WTC11 (cell line): ENCODE data around the gene PIMREG. TPM values are rescaled to one million over a fixed set of nuclear protein-coding genes. Genes with fewer than 3 reads are reported as not detected.

Experiments
- ATAC-seq: fragments of 200-7000 bp; cut with Tn5 transposase; 2 replicates; pipeline ENCODE4 v1.10.0; 2021; ENCODE audit warnings: mild to moderate bottlenecking, moderate library complexity
- CTCF ChIA-PET: fragments of 300-600 bp; sonication (Branson Sonifier 250); formaldehyde crosslinking; loops from one replicate; lab custom pipeline; 2021; ENCODE audit warnings: antibody characterized with exemption; lab: Charles Lee
- POLR2A ChIA-PET: fragments of 350-600 bp; sonication (Branson Sonifier 250); formaldehyde crosslinking; loops from one replicate; lab custom pipeline; 2021; ENCODE audit warnings: antibody characterized with exemption; lab: Charles Lee
- DNase-seq: peaks from one replicate; pipeline ENCODE4 v3.0.0; 2021; ENCODE audit warnings: low spot score
- H3K27ac Mint-ChIP-seq: 2 replicates; pipeline ENCODE4 v1.8.0; 2021; ENCODE audit warnings: mixed read lengths
- H3K27me3 Mint-ChIP-seq: 2 replicates; pipeline ENCODE4 v1.8.0; 2021; ENCODE audit warnings: low read depth, mild to moderate bottlenecking, moderate library complexity, mixed read lengths
- H3K36me3 Mint-ChIP-seq: 2 replicates; pipeline ENCODE4 v1.8.0; 2021; ENCODE audit warnings: mixed read lengths
- H3K4me1 Mint-ChIP-seq: 2 replicates; pipeline ENCODE4 v1.8.0; 2022; ENCODE audit warnings: mixed read lengths
- H3K4me3 Mint-ChIP-seq: 2 replicates; pipeline ENCODE4 v1.8.0; 2021; ENCODE audit warnings: mild to moderate bottlenecking, moderate library complexity, mixed read lengths
- H3K9me3 Mint-ChIP-seq: 2 replicates; pipeline ENCODE4 v1.8.0; 2021; ENCODE audit warnings: mixed read lengths
- ARID4B ChIP-seq: sonication (generic); formaldehyde crosslinking; IDR thresholded peaks from 2 replicates; pipeline ENCODE4 v1.8.0; 2023; ENCODE audit warnings: missing genetic modification reagents, mild to moderate bottlenecking, borderline replicate concordance
- ATF3 ChIP-seq: sonication (generic); formaldehyde crosslinking; conservative IDR thresholded peaks from 2 replicates; pipeline ENCODE4 v1.8.1; 2022; ENCODE audit warnings: mild to moderate bottlenecking, missing genetic modification reagents
- CREB1 ChIP-seq: sonication (generic); formaldehyde crosslinking; IDR thresholded peaks from 2 replicates; pipeline ENCODE4 v1.8.0; 2023; ENCODE audit warnings: mild to moderate bottlenecking, missing genetic modification reagents
- CREM ChIP-seq: sonication (generic); formaldehyde crosslinking; IDR thresholded peaks from 2 replicates; pipeline ENCODE4 v1.8.1; 2022; ENCODE audit warnings: mild to moderate bottlenecking, missing genetic modification reagents, moderate library complexity
- GTF2I ChIP-seq: fragments of 250-450 bp; sonication (Bioruptor Pico); conservative IDR thresholded peaks from 2 replicates; pipeline ENCODE4 v1.4.0; 2021; ENCODE audit warnings: mild to moderate bottlenecking
- HMGA2 ChIP-seq: fragments of 250-450 bp; sonication (Bioruptor Pico); IDR thresholded peaks from 2 replicates; pipeline ENCODE4 v1.4.0; 2021; ENCODE audit warnings: mild to moderate bottlenecking, moderate library complexity
- JAZF1 ChIP-seq: fragments of 250-450 bp; sonication (Bioruptor Pico); IDR thresholded peaks from 2 replicates; pipeline ENCODE4 v1.9.0; 2021; ENCODE audit warnings: moderate library complexity, mild to moderate bottlenecking, inconsistent platforms
- NFYB ChIP-seq: sonication (generic); formaldehyde crosslinking; conservative IDR thresholded peaks from 2 replicates; pipeline ENCODE4 v1.8.0; 2022; ENCODE audit warnings: low read depth, missing genetic modification reagents
- RORB ChIP-seq: fragments of 250-450 bp; sonication (Bioruptor Pico); IDR thresholded peaks from 2 replicates; pipeline ENCODE4 v1.9.0; 2021; ENCODE audit warnings: mild to moderate bottlenecking
- SP1 ChIP-seq: sonication (generic); formaldehyde crosslinking; conservative IDR thresholded peaks from 2 replicates; pipeline ENCODE4 v1.8.1; 2022; ENCODE audit warnings: missing genetic modification reagents
- STAT6 ChIP-seq: sonication (generic); formaldehyde crosslinking; conservative IDR thresholded peaks from 2 replicates; pipeline ENCODE4 v1.8.1; 2023; ENCODE audit warnings: mild to moderate bottlenecking, low read depth, missing genetic modification reagents, moderate library complexity
- TCF7 ChIP-seq: sonication (generic); formaldehyde crosslinking; IDR thresholded peaks from 2 replicates; pipeline ENCODE4 v1.8.0; 2022; ENCODE audit warnings: mild to moderate bottlenecking, low read depth, missing genetic modification reagents, moderate library complexity
- ZNF121 ChIP-seq: sonication (generic); formaldehyde crosslinking; IDR thresholded peaks from 2 replicates; pipeline ENCODE4 v1.8.0; 2023; ENCODE audit warnings: missing genetic modification reagents
- ZNF263 ChIP-seq: sonication (generic); formaldehyde crosslinking; IDR thresholded peaks from 2 replicates; pipeline ENCODE4 v1.8.1; 2022; ENCODE audit warnings: low read depth, mild to moderate bottlenecking, moderate library complexity, missing genetic modification reagents
- total RNA-seq: library from RNA; stranded (reverse); gene quantifications from 3 replicates; pipeline ENCODE4 v1.2.3, GENCODE V29; 2021
- TF ChIP-seq, protein P1 (sequence below): fragments of 250-450 bp; sonication (Bioruptor Pico); IDR thresholded peaks from 2 replicates; pipeline ENCODE4 v1.8.0; 2021; ENCODE audit warnings: mild to moderate bottlenecking

PIMREG gene
- total RNA-seq, 1 experiment from 2014 or later: 92.2 TPM

DNA sequence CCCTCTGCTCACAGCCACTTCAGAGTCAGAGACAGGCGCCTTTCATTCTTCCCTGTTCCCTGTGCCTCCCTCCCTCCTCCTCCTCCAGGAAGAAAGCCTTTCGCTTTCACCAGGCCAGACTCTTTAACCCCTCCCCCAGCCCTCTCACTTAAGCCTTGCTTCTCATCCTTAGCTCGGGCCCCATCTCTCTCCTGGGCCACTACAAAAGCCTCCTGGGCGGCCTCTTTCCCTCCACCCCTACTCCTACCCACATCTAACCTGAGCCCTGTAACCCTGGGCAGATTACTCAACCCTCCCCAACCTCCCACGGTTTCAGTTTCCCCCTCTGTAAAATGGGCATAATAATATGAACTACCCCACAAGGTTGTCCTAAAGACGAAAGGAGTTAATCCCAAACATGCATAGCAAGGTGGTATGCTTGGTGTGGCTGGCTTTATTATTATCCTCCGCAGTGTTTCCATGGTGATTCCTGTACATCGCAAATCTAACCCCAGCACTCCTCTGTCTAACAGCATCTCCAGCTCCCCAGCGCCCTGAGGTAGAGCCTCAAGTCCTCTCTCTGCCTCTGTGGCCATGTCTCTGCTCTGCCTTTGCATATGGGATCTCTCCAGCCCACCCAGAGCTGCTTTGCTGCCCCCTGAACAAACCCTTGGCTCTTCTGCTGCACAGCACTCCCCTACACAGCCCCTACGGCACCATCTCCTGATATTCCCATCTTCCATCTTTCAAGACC lies 17.7 kb downstream of the PIMREG start:
- peak; percentile 84 for ATAC-seq
- Mint-ChIP-seq H3K9me3 (no peaks in the 10 kb centered on the region), H3K4me1 (peaks cover 23% of the 10 kb centered on the region), H3K27ac (no peak overlapping the region), H3K36me3 (no peaks in the 10 kb centered on the region), H3K4me3 (peak overlapping the region; percentile 18; the same call in 1 of the 2 replicates), H3K27me3 (no peaks in the 10 kb centered on the region)
- ChIA-PET POLR2A (interaction anchor here (0.9 to 1.1 kb wide), 3 partner anchors 18 to 34 kb away, joined by 3 read pairs; partner anchors contain the start of gene PIMREG), CTCF (interaction anchor here (1.0 to 4.5 kb wide), 2 partner anchors 10 to 34 kb away, joined by 4 to 36 read pairs; no protein-coding TSS in a partner anchor)
- peak; percentile 88 for TF ChIP-seq GTF2I (CRISPR knock-in tag)
- TF ChIP-seq TCF7 (CRISPR knock-in tag): no peak
- peak; percentile 40 for DNase-seq

DNA sequence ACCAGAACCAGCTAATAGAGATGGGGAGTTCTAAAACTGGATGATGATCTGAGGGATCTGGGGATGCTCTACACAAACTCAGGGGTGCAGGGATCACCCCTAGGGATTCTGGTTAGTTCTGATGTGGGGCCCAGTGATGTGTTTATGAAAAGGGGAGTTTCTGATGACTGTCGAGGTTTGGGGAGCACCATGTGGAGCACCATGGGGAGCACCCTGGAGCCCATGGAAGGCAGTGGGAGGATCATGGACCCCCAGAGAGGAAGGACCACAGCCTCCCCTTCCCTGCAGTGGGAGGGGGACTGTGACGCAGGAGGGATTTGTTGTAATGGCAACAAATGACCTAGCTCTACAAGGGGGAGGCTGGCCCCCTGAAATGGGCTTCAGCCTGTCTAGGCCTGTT lies 18.4 kb downstream of the PIMREG start:
- Mint-ChIP-seq H3K27ac (no peak overlapping the region), H3K4me3 (no peak overlapping the region), H3K36me3 (no peaks in the 10 kb centered on the region), H3K27me3 (no peaks in the 10 kb centered on the region), H3K9me3 (peaks cover 2% of the 10 kb centered on the region; the same call in 1 of the 2 replicates), H3K4me1 (peaks cover 23% of the 10 kb centered on the region)
- TF ChIP-seq SP1 (CRISPR knock-in tag) (no peak), ATF3 (no peak), ZNF263 (CRISPR knock-in tag) (peak; percentile 95), HMGA2 (CRISPR knock-in tag) (no peak), RORB (CRISPR knock-in tag) (no peak)
- ChIA-PET CTCF (interaction anchor here (4.5 kb wide), 1 partner anchor 10 kb away, joined by 36 read pairs; no protein-coding TSS in a partner anchor), POLR2A (interaction anchor here (0.9 to 1.1 kb wide), 2 partner anchors 30 to 33 kb away, joined by 3 read pairs; no protein-coding TSS in a partner anchor)
- DNase-seq (no peak), ATAC-seq (no peak)

GRCh38 chr17:6463616-6464445 lies 19.6 kb downstream of the PIMREG start:
- Mint-ChIP-seq H3K4me1 (peaks cover 23% of the 10 kb centered on the region), H3K9me3 (peaks cover 4% of the 10 kb centered on the region; the same call in 1 of the 2 replicates), H3K27me3 (no peaks in the 10 kb centered on the region), H3K4me3 (no peak overlapping the region), H3K27ac (no peak overlapping the region), H3K36me3 (no peaks in the 10 kb centered on the region)
- DNase-seq (no peak), ATAC-seq (no peak)
- ChIA-PET POLR2A (no interaction called here), CTCF (interaction anchor here (0.9 to 4.5 kb wide), 2 partner anchors 9 to 670 kb away, joined by 3 to 36 read pairs; no protein-coding TSS in a partner anchor)
- TF ChIP-seq STAT6 (CRISPR knock-in tag) (no peak), ARID4B (CRISPR knock-in tag) (no peak), CREM (CRISPR knock-in tag) (no peak), NFYB (no peak), CREB1 (CRISPR knock-in tag) (no peak), JAZF1 (CRISPR knock-in tag) (no peak), ZNF121 (CRISPR knock-in tag) (no peak), ATF3 (no peak)
- TF ChIP-seq, protein P1, sequence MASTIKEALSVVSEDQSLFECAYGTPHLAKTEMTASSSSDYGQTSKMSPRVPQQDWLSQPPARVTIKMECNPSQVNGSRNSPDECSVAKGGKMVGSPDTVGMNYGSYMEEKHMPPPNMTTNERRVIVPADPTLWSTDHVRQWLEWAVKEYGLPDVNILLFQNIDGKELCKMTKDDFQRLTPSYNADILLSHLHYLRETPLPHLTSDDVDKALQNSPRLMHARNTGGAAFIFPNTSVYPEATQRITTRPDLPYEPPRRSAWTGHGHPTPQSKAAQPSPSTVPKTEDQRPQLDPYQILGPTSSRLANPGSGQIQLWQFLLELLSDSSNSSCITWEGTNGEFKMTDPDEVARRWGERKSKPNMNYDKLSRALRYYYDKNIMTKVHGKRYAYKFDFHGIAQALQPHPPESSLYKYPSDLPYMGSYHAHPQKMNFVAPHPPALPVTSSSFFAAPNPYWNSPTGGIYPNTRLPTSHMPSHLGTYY (CRISPR knock-in tag): no peak
